ENCODE measurements around the gene CHTF18. TPM values are rescaled to one million over a fixed set of nuclear protein-coding genes. Genes with fewer than 3 reads are reported as not detected.

The CHTF18 gene
- polyA plus RNA-seq, 1 donor (not counting 4 experiments of a cell fraction or from before 2014, with no cell fraction given), result 5.7 TPM

- Histone ChIP-seq H3K79me2 (ENCODE audit: control insufficient read depth, insufficient read depth, low read length) (no peaks in the 10 kb centered on the region), H3K27ac (ENCODE audit: control insufficient read depth, insufficient read depth, low read length) (peak overlapping the region; percentile 60), H3K27me3 (ENCODE audit: control insufficient read depth, extremely low read depth, insufficient read depth, low read length) (peaks cover 12% of the 10 kb centered on the region), H3K4me2 (ENCODE audit: control insufficient read depth, extremely low read depth, insufficient read depth, low read depth, low read length) (peak overlapping the region; percentile 82), H4K20me1 (ENCODE audit: control insufficient read depth, extremely low read depth, insufficient read depth, low read length) (no peaks in the 10 kb centered on the region), H3K9me3 (ENCODE audit: control insufficient read depth, low read depth, low read length) (no peaks in the 10 kb centered on the region), H3K36me3 (ENCODE audit: control insufficient read depth in 2 of 2, extremely low read depth in 1 of 2, insufficient read depth in 2 of 2, low read length in 2 of 2) (no peaks in the 10 kb centered on the region), H3K4me1 (ENCODE audit: control insufficient read depth, extremely low read depth, insufficient read depth, low read length) (no peaks in the 10 kb centered on the region), H3K9ac (ENCODE audit: control insufficient read depth, extremely low read depth, insufficient read depth, low read length) (peak overlapping the region; percentile 85), H3K9me1 (ENCODE audit: control insufficient read depth, extremely low read depth, insufficient read depth, low read length) (no peaks in the 10 kb centered on the region), H2AFZ (ENCODE audit: control insufficient read depth, low read length) (peak overlapping the region; percentile 95), H3K4me3 (ENCODE audit: control insufficient read depth in 2 of 3, extremely low read depth in 1 of 3, insufficient read depth in 2 of 3, low read depth in 1 of 3, low read length in 3 of 3) (peak overlapping the region; percentile 63 to 85 (median 69))
- dilution Hi-C loops (cut with MboI; ENCODE audit: extremely low pct_ligation_motif_present, low sequenced_read_pairs), result no loop called here
- peak; percentile 81 for FAIRE-seq
- no peak for TF ChIP-seq CTCF (optimal IDR thresholded peaks at IDR 0.05 in 1 of 3, IDR thresholded peaks at IDR 0.05 in 1 of 3, conservative IDR thresholded peaks at IDR 0.05 in 1 of 3; ENCODE audit: extremely low read depth in 1 of 3, insufficient read depth in 2 of 3, low read length in 3 of 3)
- TF ChIP-seq EZH2 (IDR thresholded peaks at IDR 0.05; ENCODE audit: low read length), result no peak
- DNase-seq (ENCODE audit: low read depth, low spot score), result no peak
Observed at GRCh38 chr16:807347-808084, 19.1 kb downstream of the CHTF18 start.

- Histone ChIP-seq H3K4me3 (ENCODE audit: control insufficient read depth in 2 of 3, extremely low read depth in 1 of 3, insufficient read depth in 2 of 3, low read depth in 1 of 3, low read length in 3 of 3) (peak overlapping the region; percentile 63 to 85 (median 69)), H3K9me3 (ENCODE audit: control insufficient read depth, low read depth, low read length) (no peaks in the 10 kb centered on the region), H3K4me2 (ENCODE audit: control insufficient read depth, extremely low read depth, insufficient read depth, low read depth, low read length) (peak overlapping the region; percentile 82), H4K20me1 (ENCODE audit: control insufficient read depth, extremely low read depth, insufficient read depth, low read length) (no peaks in the 10 kb centered on the region), H3K27ac (ENCODE audit: control insufficient read depth, insufficient read depth, low read length) (peak overlapping the region; percentile 24), H3K9ac (ENCODE audit: control insufficient read depth, extremely low read depth, insufficient read depth, low read length) (peak overlapping the region; percentile 85), H2AFZ (ENCODE audit: control insufficient read depth, low read length) (peak overlapping the region; percentile 95), H3K27me3 (ENCODE audit: control insufficient read depth, extremely low read depth, insufficient read depth, low read length) (peaks cover 12% of the 10 kb centered on the region), H3K4me1 (ENCODE audit: control insufficient read depth, extremely low read depth, insufficient read depth, low read length) (no peaks in the 10 kb centered on the region), H3K9me1 (ENCODE audit: control insufficient read depth, extremely low read depth, insufficient read depth, low read length) (no peaks in the 10 kb centered on the region), H3K79me2 (ENCODE audit: control insufficient read depth, insufficient read depth, low read length) (no peaks in the 10 kb centered on the region), H3K36me3 (ENCODE audit: control insufficient read depth in 2 of 2, extremely low read depth in 1 of 2, insufficient read depth in 2 of 2, low read length in 2 of 2) (no peaks in the 10 kb centered on the region)
- dilution Hi-C loops (cut with MboI; ENCODE audit: extremely low pct_ligation_motif_present, low sequenced_read_pairs), result no loop called here
- FAIRE-seq, result no peak
- TF ChIP-seq EZH2 (IDR thresholded peaks at IDR 0.05; ENCODE audit: low read length) (no peak), CTCF (optimal IDR thresholded peaks at IDR 0.05 in 1 of 3, IDR thresholded peaks at IDR 0.05 in 1 of 3, conservative IDR thresholded peaks at IDR 0.05 in 1 of 3; ENCODE audit: extremely low read depth in 1 of 3, insufficient read depth in 2 of 3, low read length in 3 of 3) (no peak)
- no peak for DNase-seq (ENCODE audit: low read depth, low spot score)
Observed at GRCh38 chr16:808085-808386, 19.6 kb downstream of the CHTF18 start.

Data from keratinocyte (primary cell).